Lower lobe of right lung (tissue), 2 donors: Measurements from ENCODE around the gene PRKN. TPM values are rescaled to one million over a fixed set of nuclear protein-coding genes. Genes with fewer than 3 reads are reported as not detected.

Experiments
- ATAC-seq, 2 donors: fragments of 200-7000 bp; cut with Tn5 transposase; one replicate each; pipeline ENCODE4 v1.9.1; 2020 to 2022; ENCODE audit warnings: mild to moderate bottlenecking in 2 of 2, moderate library complexity in 2 of 2
- DNase-seq: peaks from one replicate; pipeline ENCODE4 v3.0.0-alpha.2; 2020
- H3K27ac ChIP-seq: fragments of 200-600 bp; one replicate; pipeline ENCODE4 v1.8.0; 2022
- H3K27me3 ChIP-seq: fragments of 200-600 bp; one replicate; pipeline ENCODE4 v1.8.0; 2022; ENCODE audit warnings: low read depth
- H3K36me3 ChIP-seq: fragments of 200-600 bp; one replicate; pipeline ENCODE4 v1.8.0; 2022; ENCODE audit warnings: mild to moderate bottlenecking
- H3K4me1 ChIP-seq: fragments of 200-600 bp; one replicate; pipeline ENCODE4 v1.8.0; 2022
- H3K4me3 ChIP-seq: fragments of 200-600 bp; one replicate; pipeline ENCODE4 v1.8.0; 2022; ENCODE audit warnings: mild to moderate bottlenecking
- H3K9me3 ChIP-seq: fragments of 200-600 bp; one replicate; pipeline ENCODE4 v1.8.0; 2022
- intact Hi-C: fragments of 100-400 bp; cut with DNase I; formaldehyde crosslinking; loops from one replicate; pipeline ENCODE4 v1.11.0; 2022
- total RNA-seq: library from RNA; stranded (reverse); fragmentation: NEBNext Ultra II Directional; extraction: Animal tissue kit (Norgen Biotek cat#: 25700); gene quantifications from one replicate; pipeline ENCODE4 v1.2.1, GENCODE V29; 2021
- TF ChIP-seq, protein P1 (sequence below): fragments of 200-600 bp; IDR thresholded peaks from one replicate; pipeline ENCODE4 v1.8.0; 2022; ENCODE audit warnings: antibody characterized with exemption, mild to moderate bottlenecking
- donor health status: DM: no; HTN: yes; CAD: no; lungs with severe emphysema.

Gene PRKN
- total RNA-seq, 1 donor from 2014 or later = 6.1 TPM

DNA sequence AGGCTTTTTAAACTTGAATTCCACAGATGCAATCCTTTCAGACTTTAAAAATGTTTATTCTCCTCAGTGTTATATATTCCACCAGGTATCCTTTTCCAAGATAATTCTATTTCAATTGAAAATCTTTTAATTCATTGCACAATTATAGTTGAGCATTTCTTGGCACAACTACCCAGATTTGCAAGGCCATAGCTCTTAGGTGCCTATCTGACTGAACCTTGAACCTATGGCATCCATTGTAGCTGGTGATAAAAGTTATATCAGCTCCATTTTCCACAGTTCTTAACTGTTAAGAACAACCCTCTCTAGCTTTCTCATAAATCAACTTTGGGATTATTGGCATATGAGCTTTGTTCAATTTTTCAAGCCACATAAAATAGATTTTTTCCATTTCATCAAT, 42.6 kb upstream of the PRKN start:
- TF ChIP-seq, protein P1, sequence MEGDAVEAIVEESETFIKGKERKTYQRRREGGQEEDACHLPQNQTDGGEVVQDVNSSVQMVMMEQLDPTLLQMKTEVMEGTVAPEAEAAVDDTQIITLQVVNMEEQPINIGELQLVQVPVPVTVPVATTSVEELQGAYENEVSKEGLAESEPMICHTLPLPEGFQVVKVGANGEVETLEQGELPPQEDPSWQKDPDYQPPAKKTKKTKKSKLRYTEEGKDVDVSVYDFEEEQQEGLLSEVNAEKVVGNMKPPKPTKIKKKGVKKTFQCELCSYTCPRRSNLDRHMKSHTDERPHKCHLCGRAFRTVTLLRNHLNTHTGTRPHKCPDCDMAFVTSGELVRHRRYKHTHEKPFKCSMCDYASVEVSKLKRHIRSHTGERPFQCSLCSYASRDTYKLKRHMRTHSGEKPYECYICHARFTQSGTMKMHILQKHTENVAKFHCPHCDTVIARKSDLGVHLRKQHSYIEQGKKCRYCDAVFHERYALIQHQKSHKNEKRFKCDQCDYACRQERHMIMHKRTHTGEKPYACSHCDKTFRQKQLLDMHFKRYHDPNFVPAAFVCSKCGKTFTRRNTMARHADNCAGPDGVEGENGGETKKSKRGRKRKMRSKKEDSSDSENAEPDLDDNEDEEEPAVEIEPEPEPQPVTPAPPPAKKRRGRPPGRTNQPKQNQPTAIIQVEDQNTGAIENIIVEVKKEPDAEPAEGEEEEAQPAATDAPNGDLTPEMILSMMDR = no peak
- DNase-seq (no peak), ATAC-seq (no peak)
- H3K4me3 ChIP-seq = no peak overlapping the region
- H3K4me1 ChIP-seq = no peaks in the 10 kb centered on the region
- no peaks in the 10 kb centered on the region for H3K27me3 ChIP-seq
- H3K27ac ChIP-seq = no peak overlapping the region
- H3K9me3 ChIP-seq = no peaks in the 10 kb centered on the region
- H3K36me3 ChIP-seq = no peaks in the 10 kb centered on the region
- intact Hi-C loops = no loop called here

DNA sequence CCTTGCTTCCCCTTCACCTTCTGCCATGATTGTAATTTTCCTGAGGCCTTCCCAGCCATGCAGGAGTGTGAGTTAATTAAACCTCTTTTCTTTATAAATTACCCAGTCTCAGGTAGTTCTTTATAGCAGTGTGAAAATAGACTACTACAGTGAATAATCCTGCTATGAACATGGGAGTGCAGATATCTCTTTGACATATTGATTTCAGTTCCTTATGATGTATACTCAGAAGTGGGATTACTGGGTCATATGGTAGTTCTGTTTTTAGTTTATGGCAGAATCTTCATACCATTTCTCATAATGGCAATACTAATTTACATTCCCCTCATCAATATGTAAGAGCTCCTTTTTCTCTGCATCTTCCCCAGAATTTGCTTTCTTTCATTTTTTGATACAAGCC, 26.2 kb upstream of the PRKN start:
- no peaks in the 10 kb centered on the region for H3K27me3 ChIP-seq
- no peaks in the 10 kb centered on the region for H3K36me3 ChIP-seq
- no peaks in the 10 kb centered on the region for H3K9me3 ChIP-seq
- TF ChIP-seq, protein P1 = no peak
- no peak overlapping the region for H3K4me3 ChIP-seq
- no peak overlapping the region for H3K27ac ChIP-seq
- ATAC-seq (no peak), DNase-seq (no peak)
- intact Hi-C loops = no loop called here
- no peaks in the 10 kb centered on the region for H3K4me1 ChIP-seq

DNA sequence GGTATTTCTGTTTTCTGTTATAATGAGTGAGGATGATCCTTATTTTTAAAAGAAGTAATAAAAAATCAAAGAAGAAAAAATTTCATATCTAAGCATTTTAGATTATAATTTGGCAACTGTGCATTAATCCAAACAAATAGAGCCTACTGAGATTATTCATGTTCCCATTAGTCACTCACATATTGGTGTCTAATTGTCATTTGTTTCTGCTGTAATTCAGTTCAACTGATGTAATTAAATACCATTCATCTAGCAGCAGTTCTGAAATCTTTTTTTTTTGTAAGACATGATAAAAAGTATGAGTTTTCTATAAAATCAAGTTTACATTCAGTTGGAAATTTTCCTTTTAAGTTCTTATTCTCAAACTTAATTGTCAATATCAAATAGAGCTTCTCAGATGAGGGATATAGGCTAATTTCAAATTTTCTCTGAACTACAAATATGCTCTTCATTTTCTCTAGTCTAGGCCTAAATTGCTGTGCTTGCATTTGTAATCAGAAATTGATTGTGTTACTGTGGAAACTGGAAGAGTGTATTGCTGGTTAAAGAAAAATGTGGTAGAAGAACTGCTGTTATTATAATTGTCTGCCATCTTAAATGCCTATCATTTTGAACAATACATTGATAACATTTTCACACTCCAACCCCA, 23.8 kb upstream of the PRKN start:
- no peaks in the 10 kb centered on the region for H3K27me3 ChIP-seq
- H3K4me1 ChIP-seq = no peaks in the 10 kb centered on the region
- DNase-seq (no peak), ATAC-seq (no peak)
- no peak overlapping the region for H3K4me3 ChIP-seq
- H3K36me3 ChIP-seq = no peaks in the 10 kb centered on the region
- H3K27ac ChIP-seq = no peak overlapping the region
- intact Hi-C loops = no loop called here
- no peaks in the 10 kb centered on the region for H3K9me3 ChIP-seq
- TF ChIP-seq, protein P1 = no peak

DNA sequence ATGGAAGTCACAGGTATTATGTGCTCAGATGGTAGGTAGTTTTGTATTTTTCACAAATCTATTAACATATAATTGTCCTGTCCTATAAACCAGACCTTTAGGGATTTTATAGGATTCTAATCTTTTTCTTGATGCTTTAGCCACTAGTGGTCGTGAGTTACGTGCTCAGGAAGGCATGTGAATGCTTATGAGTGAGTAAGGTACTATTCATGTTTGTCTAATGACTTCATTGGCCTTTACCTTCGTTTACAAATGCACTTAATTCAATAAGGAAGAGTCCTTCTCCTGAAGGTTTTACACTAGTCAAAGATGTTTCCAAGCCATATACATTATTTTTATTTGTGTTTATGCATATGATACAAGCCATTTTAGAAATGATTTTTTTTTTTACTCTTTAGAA, 23.2 kb upstream of the PRKN start:
- no peaks in the 10 kb centered on the region for H3K27me3 ChIP-seq
- TF ChIP-seq, protein P1 = no peak
- no peak overlapping the region for H3K4me3 ChIP-seq
- no peaks in the 10 kb centered on the region for H3K36me3 ChIP-seq
- DNase-seq = no peak
- intact Hi-C loops = no loop called here
- H3K27ac ChIP-seq = no peak overlapping the region
- H3K4me1 ChIP-seq = no peaks in the 10 kb centered on the region
- no peak for ATAC-seq
- H3K9me3 ChIP-seq = no peaks in the 10 kb centered on the region

DNA sequence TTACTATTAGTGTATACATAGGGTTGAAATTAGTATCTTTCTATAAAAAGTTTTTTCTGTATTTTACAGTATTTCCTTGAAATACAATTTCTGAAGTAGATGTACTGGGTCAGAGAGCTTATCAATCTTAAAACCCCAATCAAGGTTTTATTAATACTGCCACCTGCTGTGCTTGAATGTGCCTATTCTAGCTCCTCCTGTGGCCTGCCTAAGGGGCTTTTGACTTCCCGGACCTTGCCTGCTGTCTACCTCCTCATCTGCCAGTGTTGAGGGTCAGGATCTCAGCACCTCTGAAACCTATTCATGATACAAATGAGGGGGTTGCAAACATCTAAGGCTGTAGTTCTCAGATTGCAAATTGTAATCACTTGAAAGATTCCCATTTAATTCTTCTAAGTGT, 9.4 kb upstream of the PRKN start:
- intact Hi-C loops = no loop called here
- TF ChIP-seq, protein P1 = peak; percentile 25

DNA sequence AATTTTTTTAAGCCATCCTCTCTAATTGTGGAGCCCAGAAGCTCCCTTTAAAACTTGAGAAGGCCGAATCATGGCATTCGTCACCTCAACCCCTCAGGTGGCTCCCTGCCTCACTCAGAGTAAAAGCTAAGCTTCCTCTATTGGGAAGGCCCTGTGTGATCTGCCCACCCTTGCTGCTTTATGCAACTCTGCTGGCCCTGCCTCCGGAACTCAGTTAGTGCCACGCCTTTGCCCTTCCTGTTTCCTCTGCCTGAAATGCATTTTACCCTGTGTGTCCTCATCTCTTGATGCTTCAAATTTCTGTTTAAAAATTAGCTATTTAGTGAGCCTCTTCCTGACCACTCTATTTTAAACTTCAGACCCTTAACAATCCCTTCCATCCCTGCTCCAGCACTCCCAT, 5.9 kb upstream of the PRKN start:
- no peak overlapping the region for H3K27ac ChIP-seq
- H3K9me3 ChIP-seq = no peaks in the 10 kb centered on the region
- TF ChIP-seq, protein P1 = no peak
- H3K27me3 ChIP-seq = no peaks in the 10 kb centered on the region
- H3K4me3 ChIP-seq = no peak overlapping the region
- H3K36me3 ChIP-seq = no peaks in the 10 kb centered on the region
- intact Hi-C loops = no loop called here
- no peak for DNase-seq
- H3K4me1 ChIP-seq = no peaks in the 10 kb centered on the region
- no peak for ATAC-seq

More for the DNA sequence above, 9.4 kb upstream of the PRKN start:
- H3K27me3 ChIP-seq = no peaks in the 10 kb centered on the region
- no peak overlapping the region for H3K27ac ChIP-seq
- H3K4me3 ChIP-seq = no peak overlapping the region
- no peaks in the 10 kb centered on the region for H3K36me3 ChIP-seq
- H3K9me3 ChIP-seq = no peaks in the 10 kb centered on the region
- DNase-seq (no peak), ATAC-seq (no peak)
- H3K4me1 ChIP-seq = no peaks in the 10 kb centered on the region
